Osteocyte (in vitro differentiated cells): ENCODE results near the gene DCAF15. TPM values are rescaled to one million over a fixed set of nuclear protein-coding genes. Genes with fewer than 3 reads are reported as not detected.

Experiments used
- DNase-seq: peaks from one replicate; pipeline ENCODE4 v3.0.0; 2021; ENCODE audit warnings: mixed read lengths; ENCODE audit not compliant: unreplicated experiment; ENCODE audit errors: extremely low spot score
- H3K27ac Mint-ChIP-seq: one replicate; pipeline ENCODE4 v1.8.0; 2021; ENCODE audit warnings: mild to moderate bottlenecking, mixed read lengths; ENCODE audit not compliant: unreplicated experiment
- H3K27me3 Mint-ChIP-seq: one replicate; pipeline ENCODE4 v1.8.0; 2021; ENCODE audit warnings: mixed read lengths; ENCODE audit not compliant: unreplicated experiment
- H3K36me3 Mint-ChIP-seq: one replicate; pipeline ENCODE4 v1.8.0; 2021; ENCODE audit warnings: mixed read lengths; ENCODE audit not compliant: unreplicated experiment
- H3K4me1 Mint-ChIP-seq: one replicate; pipeline ENCODE4 v1.8.0; 2021; ENCODE audit warnings: mixed read lengths; ENCODE audit not compliant: unreplicated experiment
- H3K4me3 Mint-ChIP-seq: one replicate; pipeline ENCODE4 v1.8.0; 2021; ENCODE audit warnings: mild to moderate bottlenecking, moderate library complexity, mixed read lengths; ENCODE audit not compliant: unreplicated experiment
- H3K9me3 Mint-ChIP-seq: one replicate; pipeline ENCODE4 v1.8.0; 2021; ENCODE audit warnings: mixed read lengths; ENCODE audit not compliant: unreplicated experiment
- CTCF ChIP-seq: fragments of 200-600 bp; sonication (generic); IDR thresholded peaks from 2 replicates; pipeline ENCODE4 v1.5.0; 2021; ENCODE audit warnings: antibody characterized with exemption, mild to moderate bottlenecking, moderate library complexity
- total RNA-seq: library from RNA; stranded (reverse); gene quantifications from 2 replicates; pipeline ENCODE4 v1.2.1, GENCODE V29; 2021

DCAF15 gene
- total RNA-seq, 1 donor from 2014 or later, result 29.3 TPM

DNA sequence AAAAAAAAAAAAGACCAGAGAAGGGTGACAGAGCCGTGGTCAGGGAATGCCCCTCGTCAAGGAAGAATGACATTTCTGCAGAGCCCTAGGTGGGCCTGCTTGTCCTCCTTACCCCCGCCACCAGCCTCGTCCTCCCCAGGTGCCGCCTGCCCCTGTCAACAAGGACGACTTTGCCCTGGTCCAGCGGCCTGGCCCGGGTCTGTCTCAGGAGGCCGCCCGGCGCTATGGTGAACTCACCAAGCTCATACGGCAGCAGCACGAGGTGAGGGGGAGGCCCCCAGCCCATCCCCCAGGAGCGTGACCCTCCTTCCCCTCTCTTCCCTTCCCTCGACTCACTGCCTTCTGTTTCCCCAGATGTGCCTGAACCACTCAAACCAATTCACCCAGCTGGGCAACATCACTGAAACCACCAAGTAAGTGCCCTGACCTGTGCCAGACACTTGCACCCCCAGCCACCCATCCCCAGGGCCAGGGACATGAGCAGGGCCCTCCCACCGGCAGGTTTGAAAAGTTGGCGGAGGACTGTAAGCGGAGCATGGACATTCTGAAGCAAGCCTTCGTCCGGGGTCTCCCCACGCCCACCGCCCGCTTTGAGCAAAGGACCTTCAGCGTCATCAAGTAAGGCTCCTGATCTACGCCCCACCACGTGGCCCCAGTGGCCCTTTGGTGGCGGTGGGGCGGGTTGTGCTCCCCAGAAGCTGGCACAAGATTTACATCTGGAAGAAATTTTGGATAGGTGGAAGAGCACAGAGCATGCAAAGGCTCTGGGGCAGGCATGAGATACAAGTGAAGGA lies 28.9 kb upstream of the DCAF15 start:
- H3K27me3 Mint-ChIP-seq, result no peaks in the 10 kb centered on the region
- H3K4me3 Mint-ChIP-seq, result no peak overlapping the region
- H3K36me3 Mint-ChIP-seq, result peaks cover 46% of the 10 kb centered on the region
- H3K4me1 Mint-ChIP-seq, result no peaks in the 10 kb centered on the region
- no peaks in the 10 kb centered on the region for H3K9me3 Mint-ChIP-seq
- no peak for DNase-seq
- H3K27ac Mint-ChIP-seq, result no peak overlapping the region
- no peak for TF ChIP-seq CTCF

- no peaks in the 10 kb centered on the region for H3K9me3 Mint-ChIP-seq
- no peaks in the 10 kb centered on the region for H3K27me3 Mint-ChIP-seq
- peaks cover 34% of the 10 kb centered on the region for H3K36me3 Mint-ChIP-seq
- TF ChIP-seq CTCF, result no peak
- no peak for DNase-seq
- no peak overlapping the region for H3K27ac Mint-ChIP-seq
- H3K4me3 Mint-ChIP-seq, result no peak overlapping the region
- no peaks in the 10 kb centered on the region for H3K4me1 Mint-ChIP-seq
Measured at GRCh38 chr19:13926010-13926409, 26.3 kb upstream of the DCAF15 start.

- Mint-ChIP-seq H3K27me3 (no peaks in the 10 kb centered on the region), H3K36me3 (peaks cover 29% of the 10 kb centered on the region)
Measured at GRCh38 chr19:13926715-13927114, 25.6 kb upstream of the DCAF15 start.

DNA sequence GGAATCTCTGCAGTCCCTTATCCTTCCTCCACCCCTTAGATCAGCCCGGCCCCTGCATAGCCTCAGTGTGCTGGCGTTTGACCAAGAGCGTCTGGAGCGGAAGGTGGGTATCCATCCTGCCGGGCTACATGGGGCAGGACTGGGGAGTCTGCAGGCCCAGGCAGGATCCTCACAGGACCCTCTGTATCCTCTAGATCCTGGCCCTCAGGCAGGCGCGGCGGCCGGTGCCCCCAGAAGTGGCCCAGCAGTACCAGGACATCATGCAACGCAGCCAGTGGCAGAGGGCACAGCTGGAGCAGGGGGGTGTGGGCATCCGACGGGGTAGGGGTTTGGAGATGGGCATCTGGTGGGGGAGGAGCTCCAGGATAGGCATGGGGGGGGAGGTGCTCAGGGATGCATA lies 23.0 kb upstream of the DCAF15 start:
- no peak for TF ChIP-seq CTCF
- Mint-ChIP-seq H3K27ac (no peak overlapping the region), H3K4me1 (no peaks in the 10 kb centered on the region), H3K9me3 (no peaks in the 10 kb centered on the region), H3K4me3 (no peak overlapping the region), H3K36me3 (peaks cover 14% of the 10 kb centered on the region), H3K27me3 (no peaks in the 10 kb centered on the region)
- DNase-seq, result no peak

More at GRCh38 chr19:13926715-13927114, 25.6 kb upstream of the DCAF15 start:
- Mint-ChIP-seq H3K27ac (no peak overlapping the region), H3K4me3 (no peak overlapping the region), H3K4me1 (no peaks in the 10 kb centered on the region), H3K9me3 (no peaks in the 10 kb centered on the region)
- TF ChIP-seq CTCF, result no peak
- DNase-seq, result no peak

DNA sequence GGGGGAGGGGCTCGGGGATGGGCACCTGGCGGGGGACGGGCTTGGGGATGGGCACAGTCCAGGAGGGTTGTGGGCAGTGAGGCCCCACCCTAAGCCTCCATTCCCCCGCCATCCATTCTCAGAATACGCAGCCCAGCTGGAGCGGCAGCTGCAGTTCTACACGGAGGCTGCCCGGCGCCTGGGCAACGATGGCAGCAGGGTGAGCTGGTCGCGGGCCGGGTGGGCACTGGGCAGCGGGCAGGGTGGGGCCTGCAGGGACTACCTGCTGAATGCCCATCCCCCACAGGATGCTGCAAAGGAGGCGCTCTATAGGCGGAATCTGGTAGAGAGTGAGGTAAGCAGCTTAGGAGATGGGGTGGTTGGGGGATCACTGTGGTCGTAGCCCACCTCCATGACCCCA lies 22.4 kb upstream of the DCAF15 start:
- TF ChIP-seq CTCF, result no peak
- H3K4me1 Mint-ChIP-seq, result no peaks in the 10 kb centered on the region
- no peaks in the 10 kb centered on the region for H3K9me3 Mint-ChIP-seq
- no peaks in the 10 kb centered on the region for H3K27me3 Mint-ChIP-seq
- no peak overlapping the region for H3K27ac Mint-ChIP-seq
- DNase-seq, result no peak
- H3K4me3 Mint-ChIP-seq, result no peak overlapping the region
- peaks cover 11% of the 10 kb centered on the region for H3K36me3 Mint-ChIP-seq
